SU-DHL-6 (cell line): ENCODE measurements around the gene PRXL2B.

ENCODE experiments used
- EZH2phosphoT487 ChIP-seq: fragments of 200-600 bp; sonication (generic), shearing (Covaris generic); conservative IDR thresholded peaks from 2 replicates; pipeline ENCODE4 v1.6.1; 2018; ENCODE audit warnings: mild to moderate bottlenecking, antibody characterized with exemption, low read length, moderate library complexity, mixed read lengths
- TF ChIP-seq, protein P1 (sequence below): fragments of 200-600 bp; sonication (generic); IDR thresholded peaks from one replicate; pipeline ENCODE4 v1.5.1; 2017; ENCODE audit warnings: antibody characterized with exemption, mild to moderate bottlenecking, low read length, moderate library complexity; ENCODE audit not compliant: insufficient read depth, poor library complexity, severe bottlenecking

DNA sequence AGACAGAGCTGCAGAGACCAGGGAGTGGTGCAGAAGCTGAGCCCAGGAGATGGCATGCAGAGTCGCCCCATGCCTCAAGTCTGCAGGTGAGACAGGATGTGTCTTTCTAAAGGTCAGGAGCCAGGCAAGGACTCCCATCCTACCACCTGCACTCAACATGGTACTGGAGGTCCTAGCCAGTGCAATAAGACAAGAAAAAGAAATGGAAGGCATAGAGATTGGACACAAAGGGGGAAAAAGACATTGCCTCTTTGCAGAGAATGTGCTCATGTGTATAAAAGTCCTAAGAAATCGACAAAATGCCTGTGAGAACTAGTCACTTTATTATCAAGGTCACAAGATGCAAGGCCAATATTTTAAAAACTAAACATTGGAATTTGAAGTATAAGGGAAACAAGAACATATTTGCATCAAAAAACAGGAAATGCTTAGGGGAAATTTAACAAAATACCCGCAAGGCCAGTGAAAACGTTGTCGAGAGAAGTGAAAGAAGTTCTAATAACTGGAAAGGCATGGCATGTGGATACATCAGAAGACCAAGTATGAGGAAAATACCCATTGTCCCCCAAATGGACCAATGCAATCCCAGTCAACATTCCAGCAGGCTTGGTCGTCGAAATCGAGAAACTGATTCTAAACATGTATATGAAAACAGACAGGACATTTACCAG lies 13.2 kb upstream of the PRXL2B start:
- TF ChIP-seq, protein P1, sequence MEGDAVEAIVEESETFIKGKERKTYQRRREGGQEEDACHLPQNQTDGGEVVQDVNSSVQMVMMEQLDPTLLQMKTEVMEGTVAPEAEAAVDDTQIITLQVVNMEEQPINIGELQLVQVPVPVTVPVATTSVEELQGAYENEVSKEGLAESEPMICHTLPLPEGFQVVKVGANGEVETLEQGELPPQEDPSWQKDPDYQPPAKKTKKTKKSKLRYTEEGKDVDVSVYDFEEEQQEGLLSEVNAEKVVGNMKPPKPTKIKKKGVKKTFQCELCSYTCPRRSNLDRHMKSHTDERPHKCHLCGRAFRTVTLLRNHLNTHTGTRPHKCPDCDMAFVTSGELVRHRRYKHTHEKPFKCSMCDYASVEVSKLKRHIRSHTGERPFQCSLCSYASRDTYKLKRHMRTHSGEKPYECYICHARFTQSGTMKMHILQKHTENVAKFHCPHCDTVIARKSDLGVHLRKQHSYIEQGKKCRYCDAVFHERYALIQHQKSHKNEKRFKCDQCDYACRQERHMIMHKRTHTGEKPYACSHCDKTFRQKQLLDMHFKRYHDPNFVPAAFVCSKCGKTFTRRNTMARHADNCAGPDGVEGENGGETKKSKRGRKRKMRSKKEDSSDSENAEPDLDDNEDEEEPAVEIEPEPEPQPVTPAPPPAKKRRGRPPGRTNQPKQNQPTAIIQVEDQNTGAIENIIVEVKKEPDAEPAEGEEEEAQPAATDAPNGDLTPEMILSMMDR: no peak
- no peak for TF ChIP-seq EZH2phosphoT487
